GM08714 (cell line): ENCODE data around the gene DNM1.

Experiments
- H3K4me3 ChIP-seq: fragments of 200-500 bp; sonication (Bioruptor generic); 2 replicates; pipeline ENCODE4 v1.5.1; 2014; ENCODE audit warnings: mild to moderate bottlenecking, low read length, inconsistent platforms
- ZNF274 ChIP-seq: IDR thresholded peaks from 2 replicates; pipeline ENCODE4 v1.6.1; 2012; ENCODE audit warnings: mild to moderate bottlenecking, low read depth, low read length

The DNM1 gene

GRCh38 chr9:128288273-128289004, 85.3 kb downstream of the DNM1 start:
- H3K4me3 ChIP-seq = no peak overlapping the region
- no peak for TF ChIP-seq ZNF274

- no peak for TF ChIP-seq ZNF274
- no peak overlapping the region for H3K4me3 ChIP-seq
Measured at GRCh38 chr9:128292009-128292408, 88.8 kb downstream of the DNM1 start.

- no peak for TF ChIP-seq ZNF274
- no peak overlapping the region for H3K4me3 ChIP-seq
Measured at GRCh38 chr9:128293091-128293490, 89.9 kb downstream of the DNM1 start.

- no peak overlapping the region for H3K4me3 ChIP-seq
- no peak for TF ChIP-seq ZNF274
Measured at GRCh38 chr9:128294142-128294541, 91.0 kb downstream of the DNM1 start.

GRCh38 chr9:128296340-128297220, 93.4 kb downstream of the DNM1 start:
- TF ChIP-seq ZNF274 = no peak
- no peak overlapping the region for H3K4me3 ChIP-seq

GRCh38 chr9:128297221-128297773, 94.1 kb downstream of the DNM1 start:
- H3K4me3 ChIP-seq = no peak overlapping the region
- TF ChIP-seq ZNF274 = no peak

GRCh38 chr9:128298535-128299482, 95.6 kb downstream of the DNM1 start:
- TF ChIP-seq ZNF274 = no peak
- H3K4me3 ChIP-seq = no peak overlapping the region

- no peak for TF ChIP-seq ZNF274
Measured at GRCh38 chr9:128304136-128304970, 101.2 kb downstream of the DNM1 start.

More at GRCh38 chr9:128304136-128304970, 101.2 kb downstream of the DNM1 start:
- no peak overlapping the region for H3K4me3 ChIP-seq
